ENCODE data around the gene ADM. TPM values are rescaled to one million over a fixed set of nuclear protein-coding genes. Genes with fewer than 3 reads are reported as not detected.

ADM gene
- total RNA-seq, 2 donors from 2014 or later, result 52.7 to 85.4 TPM

- peaks cover 0 to 2% (median 0%) of the 10 kb centered on the region in 3 donors for H3K9me3 ChIP-seq
- H3K36me3 ChIP-seq (replicated peaks in 1 of 2; ENCODE audit: insufficient read depth in 1 of 2, low read depth in 2 of 2), result no peaks in the 10 kb centered on the region
- intact Hi-C loops (cut with DNase I), result no loop called here
- DNase-seq, result no peak
- no peak overlapping the region for H3K27ac ChIP-seq
- 71 to 100% methylated on average over 1 of the region's 1 CpG for WGBS, 2 donors
- no peak overlapping the region for H3K4me3 ChIP-seq
- peaks cover 31% of the 10 kb centered on the region for H3K4me1 ChIP-seq
- no peak for ATAC-seq
- no peak for TF ChIP-seq POLR2A (IDR thresholded peaks at IDR 0.05)
- no peak for TF ChIP-seq CTCF (IDR thresholded peaks at IDR 0.05)
- no peaks in the 10 kb centered on the region for H3K27me3 ChIP-seq
Observed at GRCh38 chr11:10349806-10350205, 44.9 kb downstream of the ADM start.

- Histone ChIP-seq H3K9me3 (peaks cover 0 to 2% (median 0%) of the 10 kb centered on the region in 3 donors), H3K27me3 (no peaks in the 10 kb centered on the region), H3K4me3 (no peak overlapping the region), H3K4me1 (peaks cover 31% of the 10 kb centered on the region), H3K27ac (peak overlapping the region in 3 of 4 donors; percentile 82 to 90 (median 84)), H3K36me3 (replicated peaks in 1 of 2; ENCODE audit: insufficient read depth in 1 of 2, low read depth in 2 of 2) (no peaks in the 10 kb centered on the region)
- intact Hi-C loops (cut with DNase I), result no loop called here
- ATAC-seq, result no peak
- TF ChIP-seq POLR2A (IDR thresholded peaks at IDR 0.05), result no peak
- TF ChIP-seq CTCF (IDR thresholded peaks at IDR 0.05), result no peak
- DNase-seq, result no peak
Observed at GRCh38 chr11:10350334-10350733, 45.5 kb downstream of the ADM start.

- ATAC-seq (peak; percentile 54), DNase-seq (peak in 2 of 4 donors; percentile 54 to 69)
- no peak for TF ChIP-seq CTCF (IDR thresholded peaks at IDR 0.05)
- TF ChIP-seq POLR2A (IDR thresholded peaks at IDR 0.05), result no peak
- Histone ChIP-seq H3K4me1 (peaks cover 31% of the 10 kb centered on the region), H3K27ac (peak overlapping the region; percentile 82 to 92 (median 87)), H3K36me3 (replicated peaks in 1 of 2; ENCODE audit: insufficient read depth in 1 of 2, low read depth in 2 of 2) (no peaks in the 10 kb centered on the region), H3K4me3 (no peak overlapping the region), H3K27me3 (no peaks in the 10 kb centered on the region), H3K9me3 (peaks cover 0 to 2% (median 0%) of the 10 kb centered on the region in 3 donors)
- 3 to 12% methylated on average over 5 of the region's 5 CpGs for WGBS, 2 donors
- intact Hi-C loops (cut with DNase I), result no loop called here
Observed at GRCh38 chr11:10351435-10351764, 46.5 kb downstream of the ADM start.

- intact Hi-C loops (cut with DNase I), result no loop called here
- peak; percentile 68 to 89 (median 79) for DNase-seq
- Histone ChIP-seq H3K4me1 (peaks cover 31% of the 10 kb centered on the region), H3K27ac (peak overlapping the region; percentile 82 to 92 (median 87)), H3K27me3 (no peaks in the 10 kb centered on the region), H3K9me3 (peaks cover 0 to 2% (median 0%) of the 10 kb centered on the region in 3 donors), H3K36me3 (replicated peaks in 1 of 2; ENCODE audit: insufficient read depth in 1 of 2, low read depth in 2 of 2) (no peaks in the 10 kb centered on the region), H3K4me3 (no peak overlapping the region)
- WGBS, 2 donors, result 53 to 54% methylated on average over 20 of the region's 20 CpGs
- TF ChIP-seq POLR2A (IDR thresholded peaks at IDR 0.05) (peak in 2 of 3 donors; percentile 39 to 61), CTCF (IDR thresholded peaks at IDR 0.05) (no peak)
- ATAC-seq, result peak; percentile 95
Observed at GRCh38 chr11:10351765-10352641, 47.1 kb downstream of the ADM start.

Data from body of pancreas (tissue), 4 donors.